M059J (cell line): ENCODE measurements around the gene GPC6. TPM values are rescaled to one million over a fixed set of nuclear protein-coding genes. Genes with fewer than 3 reads are reported as not detected.
A peak's percentile ranks its signal among the peaks of the same experiment; 100 is the strongest.

Source experiments
- DNase-seq: peaks from one replicate; pipeline ENCODE4 v3.0.0-alpha.2; 2012; ENCODE audit warnings: low read depth
- total RNA-seq: library from RNA; depleted of rRNA; stranded (reverse); fragments of >200 nt; shearing (Covaris generic); gene quantifications from 2 replicates; pipeline ENCODE4 v1.2.3, GENCODE V29; 2014

Gene GPC6
- total RNA-seq, 1 experiment from 2014 or later, result 0.71 TPM

DNA sequence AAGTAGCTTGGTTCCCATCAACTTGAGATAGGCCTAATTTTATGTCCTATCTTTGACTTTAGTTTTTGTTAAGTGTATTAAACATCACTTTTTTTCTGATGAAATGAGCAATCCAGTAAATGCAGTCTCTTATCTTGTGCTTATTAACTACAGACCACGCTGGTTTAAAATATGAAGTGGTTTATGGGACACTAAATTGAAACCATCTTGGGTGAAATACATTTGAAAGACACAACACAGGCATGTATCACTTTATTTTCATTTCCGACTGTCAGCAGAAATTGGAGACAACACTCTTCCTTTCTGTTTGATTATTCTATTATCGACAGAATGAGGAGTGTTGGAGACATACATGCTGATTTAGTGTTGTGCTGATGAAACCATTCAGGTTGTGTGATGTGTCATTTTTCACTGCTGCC, 447.7 kb downstream of the GPC6 start:
- DNase-seq, result no peak

DNA sequence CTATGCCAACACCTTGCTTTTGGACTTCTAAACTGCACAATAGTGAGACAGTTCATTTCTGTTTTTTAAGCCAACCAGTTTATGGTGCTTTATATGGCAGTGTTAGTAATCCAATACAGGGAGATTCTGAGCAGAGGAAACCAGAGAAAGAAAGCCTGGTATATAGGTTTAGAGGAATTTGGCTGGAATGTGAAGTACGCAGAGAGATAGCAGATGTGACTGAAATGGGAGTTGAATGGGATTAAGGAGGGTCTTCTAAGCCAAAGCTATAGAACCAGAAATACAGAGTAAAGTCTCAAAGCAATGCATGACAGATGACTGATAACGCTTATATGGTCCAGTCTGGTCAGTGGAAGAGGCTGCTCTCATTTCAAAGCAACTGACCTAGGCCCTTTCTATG, 453.7 kb downstream of the GPC6 start:
- no peak for DNase-seq

DNA sequence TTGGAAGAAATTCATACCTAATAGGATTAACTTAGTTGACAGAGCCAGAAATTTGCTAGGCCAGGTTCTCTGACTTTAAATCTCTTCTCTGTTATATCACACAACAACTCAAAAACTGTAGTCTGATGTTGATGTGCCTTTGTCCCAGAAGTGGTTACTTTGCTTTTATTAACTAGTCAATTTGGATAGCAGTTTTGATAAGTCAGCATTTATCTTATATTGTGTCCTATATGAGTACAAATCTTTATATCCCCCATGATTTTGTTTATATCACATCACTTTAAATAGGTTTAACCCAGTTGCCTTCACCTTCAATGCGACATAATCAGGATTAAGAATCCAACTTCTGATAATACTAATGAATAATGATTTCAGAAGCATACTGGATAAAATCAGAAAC, 459.3 kb downstream of the GPC6 start:
- DNase-seq, result no peak

GRCh38 chr13:93686399-93686798, 459.8 kb downstream of the GPC6 start:
- DNase-seq, result no peak

GRCh38 chr13:93687261-93687660, 460.7 kb downstream of the GPC6 start:
- no peak for DNase-seq

DNA sequence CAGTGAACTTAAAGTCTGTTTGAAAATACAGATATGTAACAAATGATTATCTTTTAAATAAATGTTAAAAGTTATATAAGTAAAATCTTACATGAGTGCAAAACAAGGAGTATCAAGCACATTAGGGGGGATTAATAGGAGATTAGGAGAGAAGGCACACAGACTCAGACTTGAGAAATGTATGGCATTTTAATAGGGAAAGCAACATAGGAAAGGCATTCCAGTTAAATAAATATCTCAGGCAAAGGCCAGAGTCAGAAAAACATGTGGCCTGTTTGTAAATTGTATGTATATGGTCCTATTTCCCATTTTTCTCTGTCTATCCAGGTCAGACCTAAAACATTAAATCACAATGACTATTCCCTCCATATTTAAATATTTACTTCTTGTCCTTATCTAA, 462.7 kb downstream of the GPC6 start:
- DNase-seq, result no peak

GRCh38 chr13:93690139-93690538, 463.5 kb downstream of the GPC6 start:
- peak; percentile 5 for DNase-seq

GRCh38 chr13:93698016-93698613, 471.5 kb downstream of the GPC6 start:
- DNase-seq, result no peak

- DNase-seq, result no peak
Observed at GRCh38 chr13:93700115-93700514, 473.5 kb downstream of the GPC6 start.

- DNase-seq, result no peak
Observed at GRCh38 chr13:93708308-93709075, 481.9 kb downstream of the GPC6 start.

GRCh38 chr13:93709506-93710244, 483.1 kb downstream of the GPC6 start:
- no peak for DNase-seq

DNA sequence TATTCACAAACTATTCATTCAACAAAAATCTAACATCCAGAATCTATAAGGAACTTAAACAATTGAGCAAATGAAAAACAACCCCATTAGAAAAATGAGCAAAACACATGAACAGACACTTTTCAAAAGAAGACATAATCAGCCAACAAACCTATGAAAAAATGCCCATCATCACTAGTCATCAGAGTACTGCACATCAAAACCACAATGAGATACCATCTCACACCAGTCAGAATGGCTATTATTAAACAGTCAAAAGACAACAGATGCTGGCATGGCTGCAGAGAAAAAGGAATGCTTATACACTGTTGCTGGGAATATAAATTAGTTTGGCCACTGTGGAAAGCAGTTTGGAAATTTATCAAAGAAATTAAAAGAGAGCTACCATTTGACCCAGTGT, 487.6 kb downstream of the GPC6 start:
- DNase-seq, result peak; percentile 20

- DNase-seq, result peak; percentile 3
Observed at GRCh38 chr13:93715866-93716265, 489.3 kb downstream of the GPC6 start.

DNA sequence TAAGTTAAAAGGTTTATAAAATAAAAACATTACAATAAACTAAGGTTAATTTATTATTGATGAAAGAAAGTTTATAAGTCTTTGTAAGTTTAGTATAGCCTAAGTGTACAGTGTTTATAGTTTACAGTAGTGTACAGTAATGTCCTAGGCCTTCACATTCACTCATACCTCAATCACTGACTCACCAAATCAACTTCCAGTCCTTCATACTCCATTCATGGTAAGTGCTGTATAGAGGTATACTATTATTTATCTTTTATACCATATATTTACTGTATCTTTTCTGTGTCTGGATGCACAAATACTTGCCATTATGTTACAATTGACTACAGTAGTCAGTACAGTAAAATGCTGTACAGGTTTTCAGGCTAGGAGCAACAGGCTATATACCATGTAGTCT, 490.0 kb downstream of the GPC6 start:
- DNase-seq, result no peak

GRCh38 chr13:93721483-93721882, 494.9 kb downstream of the GPC6 start:
- DNase-seq, result no peak

GRCh38 chr13:93723316-93723715, 496.7 kb downstream of the GPC6 start:
- no peak for DNase-seq

DNA sequence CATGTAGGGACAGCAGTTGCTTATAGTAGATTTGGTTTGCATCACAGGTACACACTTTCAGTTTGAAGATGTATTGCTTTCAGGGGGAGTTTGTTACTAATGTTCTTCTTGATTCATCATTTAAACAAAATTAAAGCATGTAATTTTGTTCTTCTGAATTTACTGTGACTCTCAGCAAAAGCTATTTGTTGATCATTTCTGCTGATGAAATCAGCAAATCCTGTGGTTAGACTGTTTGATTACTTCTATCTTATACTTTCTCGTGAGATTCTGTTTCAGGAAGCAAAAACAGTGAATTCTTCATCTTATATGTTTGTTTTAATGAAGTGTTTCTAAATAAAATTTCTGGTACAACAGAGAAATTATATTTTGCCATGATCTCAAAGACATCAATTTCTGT, 497.6 kb downstream of the GPC6 start:
- DNase-seq, result no peak

GRCh38 chr13:93726173-93726957, 499.8 kb downstream of the GPC6 start:
- DNase-seq, result no peak

GRCh38 chr13:93727211-93728141, 500.9 kb downstream of the GPC6 start:
- DNase-seq, result peak; percentile 18

DNA sequence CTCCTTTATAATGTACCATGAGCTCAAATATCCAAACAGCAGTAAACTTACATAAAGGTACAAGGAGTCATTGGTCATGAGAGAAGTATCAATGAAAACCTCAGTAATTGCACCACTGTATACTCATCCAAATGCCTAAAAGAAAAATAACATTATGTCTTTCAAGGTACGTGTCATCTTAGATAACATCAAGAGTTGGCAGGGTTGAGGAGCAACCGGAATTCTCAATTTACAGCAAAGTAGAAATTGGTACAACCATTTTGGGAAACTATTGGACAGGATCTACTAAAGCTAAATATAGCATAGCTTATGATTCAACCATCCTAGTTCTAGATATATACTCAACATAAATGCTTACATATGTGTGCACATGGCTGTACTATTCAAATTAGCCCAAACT, 502.8 kb downstream of the GPC6 start:
- no peak for DNase-seq

GRCh38 chr13:93730780-93731179, 504.2 kb downstream of the GPC6 start:
- DNase-seq, result no peak
